DMS114 treated with DMSO at 0.1 percent for 48 hours (cell line): ENCODE measurements around the gene CARMIL1.

Source experiments
- DNase-seq: peaks from one replicate; lab custom pipeline; 2025; ENCODE audit not compliant: unreplicated experiment; lab: John Stamatoyannopoulos, UW

CARMIL1 gene

GRCh38 chr6:25601800-25602673 is 322.9 kb downstream of the CARMIL1 start:
- DNase-seq = peak; percentile 71

GRCh38 chr6:25602674-25602982 is 323.5 kb downstream of the CARMIL1 start:
- DNase-seq = no peak

- DNase-seq = no peak
Observed at GRCh38 chr6:25603251-25603650, 324.1 kb downstream of the CARMIL1 start.

- no peak for DNase-seq
Observed at GRCh38 chr6:25606151-25606550, 327.0 kb downstream of the CARMIL1 start.

GRCh38 chr6:25608558-25609174 is 329.5 kb downstream of the CARMIL1 start:
- DNase-seq = no peak

GRCh38 chr6:25612666-25613065 is 333.5 kb downstream of the CARMIL1 start:
- DNase-seq = no peak

- no peak for DNase-seq
Observed at GRCh38 chr6:25613415-25613814, 334.2 kb downstream of the CARMIL1 start.

GRCh38 chr6:25614052-25614451 is 334.9 kb downstream of the CARMIL1 start:
- no peak for DNase-seq

- DNase-seq = no peak
Observed at GRCh38 chr6:25615471-25615870, 336.3 kb downstream of the CARMIL1 start.

- DNase-seq = no peak
Observed at GRCh38 chr6:25617997-25618396, 338.8 kb downstream of the CARMIL1 start.

GRCh38 chr6:25619217-25619616 is 340.0 kb downstream of the CARMIL1 start:
- DNase-seq = no peak

- no peak for DNase-seq
Observed at GRCh38 chr6:25620391-25620790, 341.2 kb downstream of the CARMIL1 start.

- DNase-seq = no peak
Observed at GRCh38 chr6:25623065-25623464, 343.9 kb downstream of the CARMIL1 start.

GRCh38 chr6:25623879-25624278 is 344.7 kb downstream of the CARMIL1 start:
- DNase-seq = no peak

- DNase-seq = no peak
Observed at GRCh38 chr6:25627001-25627400, 347.8 kb downstream of the CARMIL1 start.

- no peak for DNase-seq
Observed at GRCh38 chr6:25628471-25629197, 349.5 kb downstream of the CARMIL1 start.

- no peak for DNase-seq
Observed at GRCh38 chr6:25629198-25629576, 350.0 kb downstream of the CARMIL1 start.

- DNase-seq = no peak
Observed at GRCh38 chr6:25630508-25631278, 351.5 kb downstream of the CARMIL1 start.

- DNase-seq = no peak
Observed at GRCh38 chr6:25635886-25636317, 356.7 kb downstream of the CARMIL1 start.

GRCh38 chr6:25637211-25637610 is 358.0 kb downstream of the CARMIL1 start:
- DNase-seq = no peak

- no peak for DNase-seq
Observed at GRCh38 chr6:25637960-25638434, 358.8 kb downstream of the CARMIL1 start.
